Spleen (tissue), 7 donors: ENCODE data around the gene ATL2.

ENCODE experiments used
- CTCF ChIP-seq, 11 experiments: fragments of 200-600 bp in 7 of 11; fragments of 450-650 bp in 4 of 11; sonication (generic) in 4 of 11; IDR thresholded peaks in 8 of 11; conservative IDR thresholded peaks in 3 of 11; 1 replicate in 7 of 11; 2 replicates in 4 of 11; pipeline versions ENCODE4 v1.4.0 to v1.8.0; 2016 to 2021; ENCODE audit warnings: antibody characterized with exemption in 11 of 11, inconsistent platforms in 4 of 11, mild to moderate bottlenecking in 1 of 11
- POLR2A ChIP-seq, 3 donors: fragments of 450-650 bp; IDR thresholded peaks; one replicate each; pipeline ENCODE4 v1.5.1; 2017; ENCODE audit warnings: antibody characterized with exemption in 3 of 3, mild to moderate bottlenecking in 1 of 3
- donor health status: DM: no; HTN: no; CAD: no; lungs with moderate emphysema.
- donor health status: DM: no; HTN: no; CAD: no.
- donor health status: DM: no; HTN: no; CAD: no.

- TF ChIP-seq CTCF (IDR thresholded peaks at IDR 0.05 in 8 of 11, conservative IDR thresholded peaks at IDR 0.05 in 3 of 11) (no peak), POLR2A (IDR thresholded peaks at IDR 0.05) (peak in 1 of 3 donors; percentile 20)
These were observed 30.1 kb upstream of the ATL2 start for GRCh38 chr2:38407111-38407682.
